AG09309 (cell line): ENCODE data around the gene BICRAL.

Experiments used
- DNase-seq: peaks from one replicate; pipeline ENCODE4 v3.0.0-alpha.2; 2010; ENCODE audit warnings: low read depth
- H3K4me3 ChIP-seq: 2 replicates; pipeline ENCODE4 v1.5.1; 2011; ENCODE audit warnings: mild to moderate bottlenecking, low read depth, low read length, moderate library complexity; ENCODE audit not compliant: control insufficient read depth
- CTCF ChIP-seq: IDR thresholded peaks from 2 replicates; pipeline ENCODE4 v1.5.1; 2011; ENCODE audit warnings: mild to moderate bottlenecking, low read depth, low read length, inconsistent platforms; ENCODE audit not compliant: insufficient read depth, control insufficient read depth; ENCODE audit errors: missing control alignments

Gene BICRAL

DNA sequence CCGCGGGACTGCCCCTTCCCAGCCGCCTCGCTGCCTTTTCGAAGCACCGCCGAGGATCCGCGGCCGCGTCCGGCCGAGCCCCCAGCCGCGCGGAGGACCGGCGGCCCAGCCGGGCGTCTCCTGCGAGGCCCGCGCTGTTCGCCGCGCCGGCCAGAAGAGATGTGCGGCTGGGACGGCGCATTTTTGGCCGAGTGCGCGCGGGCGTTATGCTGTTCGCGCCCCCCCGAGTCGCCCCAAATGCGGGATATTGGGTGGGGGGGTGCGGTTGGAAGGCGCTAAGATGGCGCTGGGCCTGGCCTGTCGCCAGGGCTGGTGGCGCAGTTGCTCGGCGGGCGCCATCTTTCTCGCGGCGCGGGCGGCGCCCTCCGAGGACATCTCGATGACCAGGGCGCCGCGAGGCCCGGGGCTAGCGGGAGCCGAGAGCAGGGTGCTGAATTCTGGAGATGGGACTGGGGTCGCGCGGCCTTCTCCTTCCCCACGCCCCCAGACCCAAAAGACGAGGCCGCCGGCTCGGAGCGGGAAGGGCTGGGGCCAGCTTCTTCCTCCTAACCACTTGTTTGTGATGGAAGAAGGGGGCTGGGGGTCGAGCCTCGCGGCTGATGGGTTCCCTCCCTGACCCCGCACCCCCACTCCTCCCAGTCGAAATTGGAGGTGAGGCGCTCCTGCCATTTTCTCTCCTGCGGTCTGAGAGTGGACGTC lies 1.5 kb downstream of the BICRAL start:
- no peak for DNase-seq
- no peak for TF ChIP-seq CTCF
- peak overlapping the region; percentile 95 for H3K4me3 ChIP-seq

DNA sequence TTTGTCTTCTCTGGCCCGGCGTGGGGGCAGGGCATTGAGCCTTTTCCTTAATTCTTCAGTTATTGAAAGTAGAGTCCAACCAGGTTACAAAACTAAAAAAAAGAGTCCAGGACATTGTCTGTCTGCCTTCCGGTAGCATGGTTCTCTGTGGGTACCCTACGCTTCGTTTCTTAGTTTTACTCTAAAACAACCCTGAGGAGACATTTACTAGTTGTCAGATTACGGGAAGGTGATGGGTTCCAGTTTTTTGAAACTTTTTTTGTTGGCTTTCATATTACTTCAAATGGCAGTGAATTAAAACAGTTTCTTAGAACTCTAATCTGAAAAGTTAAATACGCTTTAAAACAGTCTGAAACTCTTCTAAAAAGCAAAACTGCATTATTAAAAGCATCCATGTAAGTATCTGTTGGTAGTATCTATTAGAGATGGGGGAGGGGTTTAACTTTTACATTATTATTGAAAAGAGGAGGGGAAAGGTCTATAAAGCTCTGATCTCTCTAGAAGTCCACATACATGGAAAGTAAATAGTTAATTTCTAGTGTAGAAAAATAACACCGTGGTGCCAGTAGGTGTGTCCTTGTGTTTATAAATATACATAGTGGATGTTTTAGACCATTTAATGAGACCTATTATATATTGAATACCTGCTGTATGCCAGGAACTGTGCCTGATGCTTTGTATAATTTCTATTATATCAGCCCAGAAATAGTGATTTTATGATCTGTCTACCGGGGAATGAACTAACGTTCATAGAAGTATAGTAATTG lies 2.2 kb downstream of the BICRAL start:
- TF ChIP-seq CTCF = no peak
- DNase-seq = no peak
- H3K4me3 ChIP-seq = peak overlapping the region; percentile 95

GRCh38 chr6:42784717-42785498 lies 3.1 kb downstream of the BICRAL start:
- DNase-seq = no peak
- TF ChIP-seq CTCF = no peak
- peak overlapping the region; percentile 95 for H3K4me3 ChIP-seq

DNA sequence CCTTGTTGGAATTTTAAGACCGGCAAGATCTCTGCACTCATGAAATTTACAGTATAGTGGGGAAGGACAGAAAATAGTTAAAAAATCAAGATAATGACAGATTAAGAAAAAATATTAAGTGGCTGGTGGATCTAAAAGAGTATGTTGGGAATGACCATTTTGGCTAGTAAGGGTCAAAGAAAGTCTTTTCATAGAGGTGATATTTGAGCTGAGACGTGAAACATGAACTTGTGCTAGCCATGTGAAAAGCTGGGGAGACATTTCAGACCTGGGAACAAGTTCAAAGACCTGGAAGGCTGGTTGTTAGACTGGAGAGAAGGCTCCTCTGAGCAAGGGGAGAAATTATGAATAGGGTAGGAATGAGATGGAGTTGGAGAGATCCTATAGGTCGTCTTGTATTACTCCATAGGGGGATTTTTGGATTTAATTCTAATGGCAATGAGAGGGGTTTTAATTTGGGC lies 4.7 kb downstream of the BICRAL start:
- no peak for TF ChIP-seq CTCF
- no peak overlapping the region for H3K4me3 ChIP-seq
- no peak for DNase-seq

- no peak for TF ChIP-seq CTCF
- no peak overlapping the region for H3K4me3 ChIP-seq
- DNase-seq = no peak
Observed at GRCh38 chr6:42787063-42787472, 5.2 kb downstream of the BICRAL start.

DNA sequence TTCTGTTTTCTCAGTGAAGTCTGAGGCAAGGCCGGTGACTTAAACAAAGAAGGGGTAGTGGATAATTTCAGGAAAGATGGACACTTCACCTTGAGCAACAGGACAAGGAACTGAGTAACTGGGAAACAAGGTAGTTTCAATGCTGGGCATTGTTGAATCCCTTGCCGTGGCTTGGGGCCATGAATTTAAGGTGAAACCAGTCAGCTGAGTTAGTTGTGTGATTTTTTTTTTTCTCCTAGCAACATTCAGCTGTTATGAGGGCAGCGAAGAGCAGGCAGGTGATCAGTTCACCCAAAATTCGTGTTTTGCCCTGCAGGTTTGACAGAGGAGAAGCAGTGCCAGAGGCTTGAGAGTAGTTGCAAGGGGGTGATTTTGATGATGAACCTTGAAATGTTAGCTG lies 6.8 kb downstream of the BICRAL start:
- H3K4me3 ChIP-seq = no peak overlapping the region
- no peak for TF ChIP-seq CTCF
- no peak for DNase-seq
